Mesothelial cell of epicardium (in vitro differentiated cells): ENCODE measurements around the gene ZW10. TPM values are rescaled to one million over a fixed set of nuclear protein-coding genes. Genes with fewer than 3 reads are reported as not detected.
A peak's percentile ranks its signal among the peaks of the same experiment; 100 is the strongest.

ENCODE experiments used
- DNase-seq, 2 experiments: peaks; one replicate each; pipeline ENCODE4 v3.0.0; 2021; ENCODE audit warnings: low spot score in 2 of 2; ENCODE audit not compliant: unreplicated experiment in 2 of 2
- H3K27ac Mint-ChIP-seq: 2 replicates; pipeline ENCODE4 v1.8.0; 2021; ENCODE audit warnings: mixed read lengths
- H3K27me3 Mint-ChIP-seq: 2 replicates; pipeline ENCODE4 v1.8.0; 2021; ENCODE audit warnings: low read depth, mixed read lengths
- H3K36me3 Mint-ChIP-seq: 2 replicates; pipeline ENCODE4 v1.8.0; 2021; ENCODE audit warnings: mixed read lengths
- H3K4me1 Mint-ChIP-seq: 2 replicates; pipeline ENCODE4 v1.8.0; 2021; ENCODE audit warnings: mixed read lengths
- H3K4me3 Mint-ChIP-seq: 2 replicates; pipeline ENCODE4 v1.8.0; 2021; ENCODE audit warnings: mild to moderate bottlenecking, moderate library complexity, mixed read lengths
- H3K9me3 Mint-ChIP-seq: 2 replicates; pipeline ENCODE4 v1.8.0; 2021; ENCODE audit warnings: mixed read lengths
- CTCF ChIP-seq: fragments of 200-600 bp; sonication (generic); IDR thresholded peaks from one replicate; pipeline ENCODE4 v1.5.0; 2021; ENCODE audit warnings: antibody characterized with exemption; ENCODE audit not compliant: unreplicated experiment
- total RNA-seq: library from RNA; stranded (reverse); gene quantifications from 3 replicates; pipeline ENCODE4 v1.2.1, GENCODE V29; 2021

ZW10 gene
- total RNA-seq = 18.6 to 19.6 TPM (median 18.7 TPM) in 3 replicates

GRCh38 chr11:113773416-113774173, at the start of gene ZW10:
ZW10 (minus strand) TSS chr11:113773692; CDS start chr11:113773666, 26 bp downstream.
- peak within 1 kb of the TSS; percentile 99 for H3K4me3 Mint-ChIP-seq
- peaks cover 6% of the 10 kb centered on the region for H3K36me3 Mint-ChIP-seq
- H3K27me3 Mint-ChIP-seq = peaks cover 22% of the 10 kb centered on the region
- H3K4me1 Mint-ChIP-seq = peaks cover 24% of the 10 kb centered on the region
- H3K27ac Mint-ChIP-seq = peak within 1 kb of the TSS; percentile 98
- TF ChIP-seq CTCF = peak; percentile 80
- peak; percentile 94 to 96 for DNase-seq
- H3K9me3 Mint-ChIP-seq = no peaks in the 10 kb centered on the region

- DNase-seq = no peak
- no peaks in the 10 kb centered on the region for H3K9me3 Mint-ChIP-seq
- peaks cover 53% of the 10 kb centered on the region for H3K36me3 Mint-ChIP-seq
- no peaks in the 10 kb centered on the region for H3K27me3 Mint-ChIP-seq
- H3K4me3 Mint-ChIP-seq = no peak overlapping the region
- H3K27ac Mint-ChIP-seq = no peak overlapping the region
- no peak for TF ChIP-seq CTCF
- H3K4me1 Mint-ChIP-seq = no peaks in the 10 kb centered on the region
Measured at GRCh38 chr11:113818426-113818825, 44.9 kb upstream of the ZW10 start.

GRCh38 chr11:113817626-113818025, 44.1 kb upstream of the ZW10 start:
- Mint-ChIP-seq H3K36me3 (peaks cover 50% of the 10 kb centered on the region), H3K27ac (no peak overlapping the region), H3K4me1 (no peaks in the 10 kb centered on the region), H3K4me3 (no peak overlapping the region), H3K9me3 (no peaks in the 10 kb centered on the region), H3K27me3 (no peaks in the 10 kb centered on the region)
- no peak for TF ChIP-seq CTCF
- DNase-seq = no peak

GRCh38 chr11:113817162-113817561, 43.7 kb upstream of the ZW10 start:
- H3K36me3 Mint-ChIP-seq = peaks cover 51% of the 10 kb centered on the region
- no peaks in the 10 kb centered on the region for H3K27me3 Mint-ChIP-seq
- H3K4me3 Mint-ChIP-seq = no peak overlapping the region
- no peaks in the 10 kb centered on the region for H3K9me3 Mint-ChIP-seq
- no peak overlapping the region for H3K27ac Mint-ChIP-seq
- no peak for DNase-seq
- no peak for TF ChIP-seq CTCF
- no peaks in the 10 kb centered on the region for H3K4me1 Mint-ChIP-seq

GRCh38 chr11:113814181-113814580, 40.7 kb upstream of the ZW10 start:
- Mint-ChIP-seq H3K36me3 (peaks cover 44% of the 10 kb centered on the region), H3K4me1 (no peaks in the 10 kb centered on the region), H3K4me3 (no peak overlapping the region), H3K9me3 (no peaks in the 10 kb centered on the region), H3K27ac (no peak overlapping the region), H3K27me3 (no peaks in the 10 kb centered on the region)
- TF ChIP-seq CTCF = no peak
- no peak for DNase-seq
